ENCODE measurements around the gene ZNF263. TPM values are rescaled to one million over a fixed set of nuclear protein-coding genes. Genes with fewer than 3 reads are reported as not detected.
A peak's percentile ranks its signal among the peaks of the same experiment; 100 is the strongest.
"Not testable (repeated sequence)": the region's sequence is repeated elsewhere in the genome, so short reads cannot be mapped to it uniquely, and the experiment has no call there.

The ZNF263 gene
- polyA plus RNA-seq, 3 donors, result 11.9 to 25.7 (median 15.9) TPM

DNA sequence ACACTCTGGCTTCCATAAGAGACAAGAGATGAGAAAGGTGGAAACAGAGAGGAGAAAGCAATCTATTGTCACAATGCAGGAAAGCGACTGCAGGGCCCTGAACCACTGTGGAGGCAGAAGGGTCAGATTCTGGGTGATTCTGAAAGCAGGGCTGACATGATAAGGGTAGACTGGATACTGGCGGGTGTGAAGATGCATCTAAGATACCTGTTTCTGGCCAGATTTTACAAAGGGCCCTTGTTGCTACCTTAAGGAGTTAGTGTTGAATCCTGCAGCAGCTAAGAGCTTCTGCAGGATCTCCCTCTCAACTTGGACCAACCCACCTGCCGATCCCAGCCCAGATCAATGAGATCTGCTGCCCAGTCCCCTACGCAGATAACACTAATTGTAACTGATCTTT lies 20.8 kb upstream of the ZNF263 start:
- H3K27ac ChIP-seq (ENCODE audit: low read depth, low read length), result no peak overlapping the region
- WGBS, 3 donors, result 84 to 98% (median 97%) methylated on average over 4 of the region's 4 CpGs

DNA sequence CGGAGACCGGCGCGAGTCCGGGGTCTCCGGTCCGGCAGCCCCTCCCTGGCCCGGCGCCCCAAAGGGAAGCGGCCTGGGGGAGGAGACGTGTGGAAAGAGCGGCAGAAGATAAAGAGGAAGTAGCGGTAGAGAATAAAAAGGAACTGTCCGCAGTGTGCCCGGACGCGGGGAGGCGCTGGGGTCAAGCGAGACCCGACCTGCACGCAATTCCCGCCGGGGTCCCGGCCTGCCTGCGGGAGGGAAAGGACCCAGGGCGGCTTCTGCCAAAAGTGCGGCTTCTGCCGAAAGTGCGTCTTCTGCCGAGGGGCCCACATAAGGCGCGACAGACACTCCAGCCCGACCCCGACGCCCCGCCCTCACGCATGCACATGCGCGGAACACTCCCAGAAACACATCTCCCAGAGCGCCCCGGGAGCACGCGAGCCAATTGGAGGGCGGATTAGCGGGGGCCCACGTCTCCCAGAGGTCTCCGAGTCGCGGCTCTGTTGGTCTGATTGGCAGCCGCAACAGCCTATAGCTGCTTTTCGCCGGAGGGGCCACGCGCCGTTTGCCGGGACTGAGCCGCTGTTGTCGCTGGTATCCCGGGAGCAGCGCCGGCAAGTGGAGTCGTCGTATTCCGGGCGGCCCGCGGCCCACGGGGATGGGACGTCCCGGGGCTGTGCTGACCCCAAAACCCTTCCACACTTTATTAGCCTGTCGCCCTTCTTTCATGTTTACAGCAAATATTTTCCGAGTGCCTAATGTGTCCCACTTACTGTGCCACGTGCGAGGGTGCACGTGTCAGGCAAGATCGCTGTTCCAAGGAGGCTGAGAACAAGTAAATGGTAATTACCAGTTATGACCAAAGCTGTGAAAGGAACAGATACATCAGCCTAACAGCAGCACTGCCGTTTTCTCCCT lies 18.9 kb upstream of the ZNF263 start:
- 1 to 2% (median 2%) methylated on average over 71 to 77 of the region's 77 CpGs for WGBS, 3 donors
- H3K27ac ChIP-seq (ENCODE audit: low read depth, low read length), result peak overlapping the region; percentile 95

DNA sequence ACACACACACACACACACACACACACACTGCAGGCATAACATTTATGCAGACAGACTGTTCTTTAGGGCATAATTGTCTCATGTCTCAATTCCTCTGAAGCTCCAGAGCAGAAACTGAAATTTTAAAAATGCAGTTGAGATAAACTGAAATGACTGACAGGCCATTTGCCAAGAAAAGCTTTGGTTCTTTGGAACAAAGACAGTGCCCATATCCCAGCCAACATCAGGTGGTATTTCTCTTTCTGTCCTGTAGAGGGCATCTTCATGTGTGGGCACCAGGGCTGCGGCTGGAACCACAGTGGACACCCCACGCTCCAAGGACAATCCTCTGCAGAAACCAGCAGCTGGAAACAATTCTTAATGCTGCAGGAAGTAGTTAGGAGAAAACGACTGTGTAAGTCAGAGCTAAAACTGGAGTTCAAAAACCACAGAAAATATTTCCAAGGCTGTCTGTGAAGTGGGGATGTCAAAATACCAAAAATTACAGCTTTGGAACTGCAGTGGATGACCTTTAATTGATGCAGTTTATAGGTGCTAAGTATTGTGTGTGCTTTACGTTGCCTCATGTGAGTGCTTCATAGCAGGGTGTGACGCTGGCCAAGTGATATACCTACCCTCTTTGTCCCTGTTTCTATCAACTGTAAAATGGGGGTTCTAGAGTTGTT lies 16.3 kb upstream of the ZNF263 start:
- no peak overlapping the region for H3K27ac ChIP-seq (ENCODE audit: low read depth, low read length)
- WGBS, 3 donors, result 60 to 88% (median 77%) methylated on average over 5 of the region's 5 CpGs

DNA sequence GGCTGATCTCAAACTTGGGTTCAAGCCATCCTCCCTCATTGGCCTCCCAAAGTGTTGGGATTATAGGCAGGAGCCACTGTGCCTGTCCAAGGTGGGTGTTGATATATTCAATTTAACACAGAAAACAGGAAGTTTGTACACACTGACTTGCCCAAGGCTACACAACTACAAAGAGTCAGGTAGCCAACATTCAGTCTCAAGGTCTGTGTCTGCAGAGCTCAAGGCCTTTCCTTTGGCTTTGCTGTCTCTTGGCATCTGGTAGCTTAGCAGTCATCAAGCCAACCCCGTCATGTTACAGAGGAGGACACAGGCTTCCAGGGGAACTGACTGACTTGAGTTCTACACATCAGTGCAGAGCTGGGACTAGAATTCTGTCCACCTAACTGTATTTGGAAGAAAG lies 15.0 kb upstream of the ZNF263 start:
- H3K27ac ChIP-seq (ENCODE audit: low read depth, low read length), result no peak overlapping the region
- 31 to 96% (median 91%) methylated on average over 1 of the region's 1 CpG for WGBS, 3 donors

DNA sequence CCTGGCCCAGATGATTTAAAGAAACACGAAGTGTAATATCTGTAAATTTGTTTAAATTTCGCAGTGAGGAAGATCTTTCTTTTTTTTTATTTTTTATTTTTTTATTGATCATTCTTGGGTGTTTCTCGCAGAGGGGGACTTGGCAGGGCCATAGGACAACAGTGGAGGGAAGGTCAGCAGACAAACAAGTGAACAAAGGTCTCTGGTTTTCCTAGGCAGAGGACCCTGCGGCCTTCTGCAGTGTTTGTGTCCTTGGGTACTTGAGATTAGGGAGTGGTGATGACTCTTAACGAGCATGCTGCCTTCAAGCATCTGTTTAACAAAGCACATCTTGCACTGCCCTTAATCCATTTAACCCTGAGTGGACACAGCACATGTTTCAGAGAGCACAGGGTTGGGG lies 12.6 kb upstream of the ZNF263 start:
- WGBS, 3 donors, result 73 to 87% (median 85%) methylated on average over 5 of the region's 5 CpGs
- not testable (repeated sequence) for H3K27ac ChIP-seq (ENCODE audit: low read depth, low read length)

GRCh38 chr16:3271281-3271680 lies 12.0 kb upstream of the ZNF263 start:
- 91 to 96% (median 94%) methylated on average over 22 of the region's 22 CpGs for WGBS, 3 donors
- H3K27ac ChIP-seq (ENCODE audit: low read depth, low read length), result not testable (repeated sequence)

DNA sequence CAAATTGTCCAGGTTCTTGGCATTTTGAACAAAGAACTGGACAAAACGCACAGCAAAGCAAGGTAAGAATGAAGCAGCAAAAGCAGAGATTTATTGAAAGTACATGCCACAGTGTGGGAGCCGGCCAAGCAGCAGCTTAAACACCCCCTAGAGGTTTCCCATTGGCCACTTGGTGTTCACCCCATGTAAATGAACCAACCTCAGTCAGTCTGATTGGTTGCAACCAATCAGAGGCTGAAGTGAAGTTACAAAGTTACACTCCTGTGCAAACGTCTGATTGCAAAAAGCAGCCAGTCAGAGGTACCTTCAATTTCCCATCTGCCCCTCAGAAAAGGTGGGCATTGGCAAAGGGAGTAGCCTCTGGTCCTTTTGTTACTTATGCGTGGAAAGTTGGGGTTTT lies 8.8 kb upstream of the ZNF263 start:
- 52 to 62% (median 56%) methylated on average over 4 of the region's 4 CpGs for WGBS, 3 donors
- H3K27ac ChIP-seq (ENCODE audit: low read depth, low read length), result no peak overlapping the region

- no peak overlapping the region for H3K27ac ChIP-seq (ENCODE audit: low read depth, low read length)
These were observed 8.3 kb upstream of the ZNF263 start for GRCh38 chr16:3274947-3275346.

DNA sequence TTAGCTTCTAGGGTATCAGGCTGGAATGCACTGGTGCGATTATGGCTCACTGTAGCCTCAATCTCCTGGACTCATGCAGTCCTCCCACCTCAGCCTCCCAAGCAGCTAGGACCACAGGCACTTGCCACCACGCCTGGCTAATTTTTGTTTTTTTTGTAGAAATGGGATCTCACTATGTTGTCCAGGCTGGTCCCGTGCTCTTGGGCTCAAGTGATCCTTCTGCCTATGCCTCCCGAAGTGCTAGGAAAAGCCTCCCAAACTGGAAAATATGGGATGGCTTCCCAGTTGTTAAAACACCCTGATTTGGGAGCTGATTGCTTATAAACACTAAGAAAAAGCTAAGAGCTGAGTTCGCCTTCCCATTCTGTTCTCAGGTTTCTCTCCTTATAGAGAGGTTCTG lies 6.6 kb upstream of the ZNF263 start:
- no peak overlapping the region for H3K27ac ChIP-seq (ENCODE audit: low read depth, low read length)
- 82 to 90% (median 89%) methylated on average over 5 of the region's 5 CpGs for WGBS, 3 donors

DNA sequence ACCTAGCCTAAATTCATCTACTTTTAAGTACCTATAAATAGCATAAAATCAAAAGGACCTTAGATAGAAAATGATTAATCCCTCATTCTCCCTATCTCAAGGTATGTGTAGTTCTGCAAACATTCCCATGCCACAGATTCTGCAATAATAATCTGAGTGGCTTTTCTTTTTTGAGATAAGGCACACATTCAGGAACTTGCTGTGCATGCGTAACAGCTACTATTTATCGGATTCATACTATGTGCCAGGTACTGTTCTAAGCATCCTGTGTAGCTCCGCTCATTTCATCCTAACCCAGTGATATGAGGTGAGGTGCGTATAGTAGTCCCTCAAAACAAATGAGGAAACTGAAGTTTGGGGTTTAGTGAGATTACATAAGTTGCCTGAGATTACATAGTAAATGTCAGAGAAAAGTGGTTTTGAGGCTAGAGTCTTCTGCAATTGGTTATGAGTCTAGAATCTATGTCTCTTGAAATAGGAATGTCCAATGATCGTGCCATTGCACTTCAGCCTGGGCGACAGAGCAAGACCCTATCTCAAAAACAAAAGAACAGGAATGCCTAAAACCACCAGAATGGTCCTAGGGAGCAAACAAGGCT lies 2.0 kb upstream of the ZNF263 start:
- 51 to 77% (median 77%) methylated on average over 6 of the region's 6 CpGs for WGBS, 3 donors
- no peak overlapping the region for H3K27ac ChIP-seq (ENCODE audit: low read depth, low read length)

DNA sequence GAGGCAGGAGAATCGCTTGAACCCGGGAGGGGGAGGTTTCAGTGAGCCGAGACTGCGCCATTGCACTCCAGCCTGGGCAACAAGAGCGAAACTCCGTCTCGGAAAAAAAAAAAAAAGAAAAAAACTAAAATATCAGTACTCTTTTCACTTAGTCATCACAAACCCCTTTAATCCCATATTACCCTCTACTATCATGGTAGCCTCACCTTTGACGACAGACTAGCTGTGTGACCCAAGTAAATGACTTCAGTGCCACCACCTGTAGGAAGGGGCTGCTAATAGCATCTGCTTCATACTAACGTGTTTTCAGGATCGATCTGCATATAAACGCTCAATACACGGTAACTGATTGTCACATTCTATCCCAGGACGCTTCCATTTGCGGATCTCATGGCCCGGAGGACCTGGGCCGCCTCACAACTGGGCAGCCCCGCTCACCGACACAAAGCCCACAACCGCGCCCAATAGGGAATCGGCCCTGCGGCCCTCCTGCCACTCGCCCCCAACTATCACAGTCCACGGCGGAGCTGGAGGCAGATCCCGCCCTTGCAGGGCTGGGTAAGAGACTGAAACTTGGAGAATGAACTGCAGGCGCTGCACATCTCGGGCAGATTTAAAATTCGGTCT lies 1.1 kb upstream of the ZNF263 start:
- no peak overlapping the region for H3K27ac ChIP-seq (ENCODE audit: low read depth, low read length)
- WGBS, 3 donors, result 8 to 17% (median 15%) methylated on average over 26 to 29 of the region's 29 CpGs

DNA sequence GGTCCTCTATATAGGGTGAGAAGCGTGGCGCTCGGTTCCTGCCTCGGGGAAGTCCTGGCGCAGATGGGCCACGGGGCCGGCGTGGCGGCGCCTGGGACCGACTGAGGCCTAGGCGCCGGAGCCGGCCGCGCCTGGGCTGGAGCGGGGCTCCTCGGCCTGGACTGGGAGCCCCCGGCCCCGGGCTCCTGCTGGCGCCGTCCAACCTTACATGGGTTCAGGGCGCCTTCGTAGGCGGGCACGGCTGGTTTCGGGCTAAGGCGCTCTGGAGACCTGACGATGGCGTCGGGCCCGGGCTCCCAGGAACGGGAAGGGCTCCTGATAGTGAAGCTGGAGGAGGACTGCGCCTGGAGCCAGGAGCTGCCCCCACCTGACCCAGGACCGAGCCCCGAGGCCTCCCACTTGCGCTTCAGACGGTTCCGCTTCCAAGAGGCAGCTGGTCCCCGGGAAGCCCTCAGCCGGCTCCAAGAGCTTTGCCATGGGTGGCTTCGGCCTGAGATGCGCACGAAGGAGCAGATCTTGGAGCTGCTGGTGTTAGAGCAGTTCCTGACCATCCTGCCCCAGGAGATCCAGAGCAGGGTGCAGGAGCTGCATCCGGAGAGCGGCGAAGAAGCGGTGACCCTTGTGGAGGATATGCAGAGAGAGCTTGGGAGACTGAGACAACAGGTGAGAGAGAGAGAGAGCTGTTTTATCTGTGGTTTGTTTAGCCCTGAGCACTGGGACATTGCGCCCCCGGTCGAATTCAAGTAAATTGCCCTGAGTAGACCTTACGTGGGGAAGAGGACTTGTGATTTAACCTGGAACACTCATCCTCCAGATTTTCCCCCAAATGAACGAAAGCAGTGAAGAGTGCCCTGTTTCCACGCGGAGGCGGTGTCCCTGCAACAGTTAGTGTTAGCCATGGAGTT lies 504 bp downstream of the ZNF263 start:
- WGBS, 3 donors, result 5 to 8% (median 7%) methylated on average over 45 to 56 of the region's 56 CpGs
- H3K27ac ChIP-seq (ENCODE audit: low read depth, low read length), result peak overlapping the region; percentile 81

DNA sequence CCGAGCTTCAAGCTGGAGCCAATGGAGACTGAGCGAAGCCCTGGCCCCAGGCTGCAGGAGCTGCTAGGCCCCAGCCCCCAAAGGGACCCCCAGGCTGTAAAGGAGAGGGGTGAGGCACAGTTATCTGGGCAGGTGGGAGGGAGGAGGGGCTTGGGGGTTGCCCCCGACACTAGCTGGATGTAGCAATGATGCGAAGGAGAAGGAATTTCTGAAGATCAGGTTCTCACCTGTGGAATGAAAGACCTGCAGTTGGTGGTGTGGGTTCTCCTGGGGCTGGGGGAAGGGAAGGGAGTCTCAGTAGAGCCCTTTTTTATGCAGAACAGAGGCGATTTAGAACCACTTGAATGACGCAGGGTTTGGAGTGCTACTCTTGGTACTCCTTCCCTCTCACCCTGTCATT lies 1.8 kb downstream of the ZNF263 start:
- WGBS, 3 donors, result 72 to 92% (median 90%) methylated on average over 6 of the region's 6 CpGs
- H3K27ac ChIP-seq (ENCODE audit: low read depth, low read length), result no peak overlapping the region

GRCh38 chr16:3289998-3290673 lies 6.8 kb downstream of the ZNF263 start:
- H3K27ac ChIP-seq (ENCODE audit: low read depth, low read length), result no peak overlapping the region
- WGBS, 3 donors, result 98% methylated on average over 16 of the region's 16 CpGs

DNA sequence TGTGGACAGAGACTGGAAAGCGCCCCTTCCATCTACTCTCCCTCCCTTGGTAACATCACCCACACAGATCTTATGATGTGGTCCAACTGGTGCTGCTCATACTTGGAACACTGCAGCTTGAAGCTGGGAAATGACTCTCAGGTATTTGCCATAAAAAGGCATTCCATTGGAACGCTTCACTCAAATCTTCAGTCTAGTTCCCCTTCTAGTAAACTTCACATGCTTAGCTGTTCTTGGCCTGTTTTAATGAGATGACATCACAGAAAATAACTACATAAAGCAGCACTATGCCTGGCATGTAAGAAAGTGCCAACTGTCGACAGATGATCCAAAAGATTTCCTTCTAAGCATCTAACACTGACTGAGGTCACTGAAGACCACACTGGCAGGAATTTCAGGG lies 9.3 kb downstream of the ZNF263 start:
- no peak overlapping the region for H3K27ac ChIP-seq (ENCODE audit: low read depth, low read length)
- WGBS, 3 donors, result 97 to 99% (median 98%) methylated on average over 3 of the region's 3 CpGs

DNA sequence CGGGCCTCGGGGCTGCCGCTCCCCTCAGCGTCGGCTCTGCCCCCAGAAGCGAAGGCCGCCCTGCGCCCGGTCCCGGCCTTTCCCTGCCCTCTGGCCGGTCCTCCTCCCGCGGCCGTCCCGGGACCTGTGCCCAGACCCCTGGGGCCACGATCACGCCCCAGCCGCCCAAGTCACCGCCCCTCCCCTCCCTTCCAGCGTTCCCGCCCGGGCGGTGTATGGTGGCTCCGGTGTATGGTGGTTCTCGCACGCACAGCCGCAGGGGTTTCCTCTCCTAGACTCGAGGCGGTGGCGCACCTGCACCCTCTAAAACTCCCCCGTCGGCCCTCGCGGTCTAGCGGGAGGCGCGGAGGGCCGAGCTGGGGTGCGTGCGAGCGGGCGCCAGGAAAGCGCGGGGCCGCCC lies 11.9 kb downstream of the ZNF263 start:
- no peak overlapping the region for H3K27ac ChIP-seq (ENCODE audit: low read depth, low read length)
- 19 to 42% (median 38%) methylated on average over 42 to 45 of the region's 45 CpGs for WGBS, 3 donors

- no peak overlapping the region for H3K27ac ChIP-seq (ENCODE audit: low read depth, low read length)
- 55 to 75% (median 68%) methylated on average over 13 of the region's 13 CpGs for WGBS, 3 donors
These were observed 12.5 kb downstream of the ZNF263 start for GRCh38 chr16:3295783-3296182.

DNA sequence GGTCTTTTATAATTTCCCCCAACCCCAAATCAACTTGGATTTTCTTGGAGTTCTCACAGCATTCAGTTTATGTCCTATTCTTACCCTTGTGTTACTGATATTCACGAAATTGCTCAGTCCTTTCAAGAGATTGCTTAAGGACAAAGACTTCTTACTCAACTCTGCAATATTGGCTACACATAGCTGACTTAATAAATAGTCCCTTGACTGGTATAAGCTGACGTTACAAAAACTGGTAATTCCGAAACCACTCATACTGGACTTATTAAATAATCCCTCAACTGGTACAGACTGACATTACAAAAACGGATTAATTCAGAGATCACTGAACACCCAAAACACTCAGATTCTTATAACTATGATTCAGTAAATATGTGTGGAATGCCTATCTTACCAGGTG lies 21.1 kb downstream of the ZNF263 start:
- no peak overlapping the region for H3K27ac ChIP-seq (ENCODE audit: low read depth, low read length)
- WGBS, 3 donors, result 71 to 73% (median 73%) methylated on average over 4 of the region's 4 CpGs
